ENCODE measurements around the gene WDR12. TPM values are rescaled to one million over a fixed set of nuclear protein-coding genes. Genes with fewer than 3 reads are reported as not detected.

Gene WDR12
- total RNA-seq, 1 experiment from 2014 or later = 118 TPM

Other genes starting within 250 kb of the WDR12 start
- gene ICA1L, start 39.9 kb downstream of the WDR12 start, total RNA-seq (2022) = 3.7 and 5.5 TPM in 2 replicates
- gene CARF, start 602 bp upstream of the WDR12 start, total RNA-seq (2022) = 4.3 and 4.9 TPM in 2 replicates
- gene NBEAL1, start 103.2 kb upstream of the WDR12 start, total RNA-seq (2022) = 39.9 and 44.1 TPM in 2 replicates